Sigmoid colon (tissue), 4 donors: ENCODE measurements around the gene TBXA2R.

Source experiments
- CTCF ChIP-seq, 4 experiments: fragments of 450-650 bp in 3 of 4; fragments of 200-600 bp in 1 of 4; IDR thresholded peaks; one replicate each; pipeline ENCODE4 v1.5.1; 2016 to 2019; ENCODE audit warnings: antibody characterized with exemption in 4 of 4, mild to moderate bottlenecking in 3 of 4, moderate library complexity in 2 of 4
- EP300 ChIP-seq, 4 donors: sonication (generic); formaldehyde crosslinking; IDR thresholded peaks; one replicate each; pipeline ENCODE4 v1.6.1; 2017; ENCODE audit warnings: antibody characterized with exemption in 4 of 4
- POLR2A ChIP-seq, 2 donors: fragments of 450-650 bp; IDR thresholded peaks; one replicate each; pipeline ENCODE4 v1.6.1; 2016; ENCODE audit warnings: antibody characterized with exemption in 2 of 2, mild to moderate bottlenecking in 2 of 2, moderate library complexity in 2 of 2
- POLR2AphosphoS5 ChIP-seq, 4 donors: sonication (generic); formaldehyde crosslinking; IDR thresholded peaks; one replicate each; pipeline ENCODE4 v1.6.1; 2017; ENCODE audit warnings: antibody characterized with exemption in 4 of 4

GRCh38 chr19:3638208-3639193, 31.8 kb upstream of the TBXA2R start:
- no peak for TF ChIP-seq CTCF (IDR thresholded peaks at IDR 0.05)
- no peak for TF ChIP-seq POLR2A (IDR thresholded peaks at IDR 0.05)
- no peak for TF ChIP-seq POLR2AphosphoS5 (IDR thresholded peaks at IDR 0.05)
- no peak for TF ChIP-seq EP300 (IDR thresholded peaks at IDR 0.05)
